SU-DHL-6 (cell line): Measurements from ENCODE around the gene CISD1.

Experiments used
- EZH2phosphoT487 ChIP-seq: fragments of 200-600 bp; sonication (generic), shearing (Covaris generic); conservative IDR thresholded peaks from 2 replicates; pipeline ENCODE4 v1.6.1; 2018; ENCODE audit warnings: mild to moderate bottlenecking, antibody characterized with exemption, low read length, moderate library complexity, mixed read lengths
- TF ChIP-seq, protein P1 (sequence below): fragments of 200-600 bp; sonication (generic); IDR thresholded peaks from one replicate; pipeline ENCODE4 v1.5.1; 2017; ENCODE audit warnings: antibody characterized with exemption, mild to moderate bottlenecking, low read length, moderate library complexity; ENCODE audit not compliant: insufficient read depth, poor library complexity, severe bottlenecking

GRCh38 chr10:58307676-58308075, 38.7 kb downstream of the CISD1 start:
- TF ChIP-seq, protein P1, sequence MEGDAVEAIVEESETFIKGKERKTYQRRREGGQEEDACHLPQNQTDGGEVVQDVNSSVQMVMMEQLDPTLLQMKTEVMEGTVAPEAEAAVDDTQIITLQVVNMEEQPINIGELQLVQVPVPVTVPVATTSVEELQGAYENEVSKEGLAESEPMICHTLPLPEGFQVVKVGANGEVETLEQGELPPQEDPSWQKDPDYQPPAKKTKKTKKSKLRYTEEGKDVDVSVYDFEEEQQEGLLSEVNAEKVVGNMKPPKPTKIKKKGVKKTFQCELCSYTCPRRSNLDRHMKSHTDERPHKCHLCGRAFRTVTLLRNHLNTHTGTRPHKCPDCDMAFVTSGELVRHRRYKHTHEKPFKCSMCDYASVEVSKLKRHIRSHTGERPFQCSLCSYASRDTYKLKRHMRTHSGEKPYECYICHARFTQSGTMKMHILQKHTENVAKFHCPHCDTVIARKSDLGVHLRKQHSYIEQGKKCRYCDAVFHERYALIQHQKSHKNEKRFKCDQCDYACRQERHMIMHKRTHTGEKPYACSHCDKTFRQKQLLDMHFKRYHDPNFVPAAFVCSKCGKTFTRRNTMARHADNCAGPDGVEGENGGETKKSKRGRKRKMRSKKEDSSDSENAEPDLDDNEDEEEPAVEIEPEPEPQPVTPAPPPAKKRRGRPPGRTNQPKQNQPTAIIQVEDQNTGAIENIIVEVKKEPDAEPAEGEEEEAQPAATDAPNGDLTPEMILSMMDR: no peak
- TF ChIP-seq EZH2phosphoT487: no peak
